ENCODE results near the gene PTPRK. TPM values are rescaled to one million over a fixed set of nuclear protein-coding genes. Genes with fewer than 3 reads are reported as not detected.

PTPRK gene
- total RNA-seq, 2 experiments from 2014 or later = 2.8 to 5.0 TPM

GRCh38 chr6:128149796-128150195 is 370.6 kb downstream of the PTPRK start:
- Mint-ChIP-seq H3K36me3 (peaks cover 2% of the 10 kb centered on the region), H3K4me1 (peaks cover 1% of the 10 kb centered on the region), H3K27me3 (peaks cover 2% of the 10 kb centered on the region), H3K4me3 (no peak overlapping the region), H3K9me3 (no peaks in the 10 kb centered on the region), H3K27ac (no peak overlapping the region)
- no peak for DNase-seq
- POLR2A ChIA-PET = no interaction called here
- no peak for ATAC-seq (ENCODE audit: low read depth)

DNA sequence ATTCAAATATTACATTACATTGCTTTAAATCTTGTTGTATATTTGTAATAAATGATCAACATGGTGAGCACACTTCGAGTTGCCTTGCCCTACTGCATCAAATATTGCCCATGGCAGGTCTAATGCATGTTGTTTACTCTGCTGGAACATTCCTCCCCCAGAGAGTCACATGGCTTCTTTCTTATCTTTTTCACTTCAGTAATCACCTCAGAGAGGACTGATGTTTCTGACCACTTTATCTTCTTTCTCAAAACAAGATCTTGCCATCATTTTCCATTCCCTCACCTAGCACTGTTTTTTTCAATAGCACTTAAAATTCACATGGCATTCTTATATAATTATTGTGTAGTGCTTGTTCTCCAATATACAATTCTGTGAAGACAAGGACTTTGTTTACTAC is 376.1 kb downstream of the PTPRK start:
- H3K9me3 Mint-ChIP-seq = peaks cover 1% of the 10 kb centered on the region

GRCh38 chr6:128141932-128142331 is 378.5 kb downstream of the PTPRK start:
- POLR2A ChIA-PET = interaction anchor here (0.6 kb wide), 1 partner anchor 207 kb away, joined by 3 read pairs; no protein-coding TSS in a partner anchor
- Mint-ChIP-seq H3K9me3 (peaks cover 1% of the 10 kb centered on the region), H3K27me3 (peaks cover 2% of the 10 kb centered on the region), H3K36me3 (peaks cover 6% of the 10 kb centered on the region), H3K27ac (no peak overlapping the region), H3K4me1 (no peaks in the 10 kb centered on the region), H3K4me3 (no peak overlapping the region)
- no peak for DNase-seq
- ATAC-seq (ENCODE audit: low read depth) = no peak

More for the DNA sequence above, 376.1 kb downstream of the PTPRK start:
- ATAC-seq (ENCODE audit: low read depth) (no peak), DNase-seq (no peak)
- POLR2A ChIA-PET = no interaction called here
- H3K27ac Mint-ChIP-seq = no peak overlapping the region
- peaks cover 1% of the 10 kb centered on the region for H3K4me1 Mint-ChIP-seq
- H3K4me3 Mint-ChIP-seq = no peak overlapping the region
- H3K27me3 Mint-ChIP-seq = peaks cover 2% of the 10 kb centered on the region
- H3K36me3 Mint-ChIP-seq = peaks cover 5% of the 10 kb centered on the region

DNA sequence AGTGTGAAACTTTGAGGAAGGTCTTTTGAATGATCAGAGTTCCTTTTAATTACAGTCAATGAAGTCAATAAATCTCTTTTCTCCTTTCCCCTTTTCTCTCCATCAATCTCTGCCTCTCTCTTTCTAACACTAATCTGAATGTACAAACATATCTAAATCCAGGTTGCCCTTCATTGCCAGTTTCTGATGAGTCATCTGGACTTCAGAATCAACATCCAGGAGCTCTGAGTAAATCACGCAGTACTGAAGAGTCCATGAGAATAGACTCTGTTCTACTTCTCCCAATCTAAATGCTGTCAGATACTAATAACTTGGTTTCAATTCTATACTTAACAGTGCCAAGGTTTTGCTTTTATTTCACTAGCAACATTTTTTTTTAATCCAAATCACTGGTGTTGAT is 380.9 kb downstream of the PTPRK start:
- H3K4me3 Mint-ChIP-seq = no peak overlapping the region
- H3K27me3 Mint-ChIP-seq = peaks cover 2% of the 10 kb centered on the region
- H3K27ac Mint-ChIP-seq = no peak overlapping the region
- H3K36me3 Mint-ChIP-seq = peaks cover 10% of the 10 kb centered on the region
- ATAC-seq (ENCODE audit: low read depth) (no peak), DNase-seq (no peak)
- peaks cover 3% of the 10 kb centered on the region for H3K4me1 Mint-ChIP-seq
- peaks cover 5% of the 10 kb centered on the region for H3K9me3 Mint-ChIP-seq
- POLR2A ChIA-PET = no interaction called here

GRCh38 chr6:128138694-128139093 is 381.7 kb downstream of the PTPRK start:
- ATAC-seq (ENCODE audit: low read depth) (no peak), DNase-seq (no peak)
- POLR2A ChIA-PET = no interaction called here

DNA sequence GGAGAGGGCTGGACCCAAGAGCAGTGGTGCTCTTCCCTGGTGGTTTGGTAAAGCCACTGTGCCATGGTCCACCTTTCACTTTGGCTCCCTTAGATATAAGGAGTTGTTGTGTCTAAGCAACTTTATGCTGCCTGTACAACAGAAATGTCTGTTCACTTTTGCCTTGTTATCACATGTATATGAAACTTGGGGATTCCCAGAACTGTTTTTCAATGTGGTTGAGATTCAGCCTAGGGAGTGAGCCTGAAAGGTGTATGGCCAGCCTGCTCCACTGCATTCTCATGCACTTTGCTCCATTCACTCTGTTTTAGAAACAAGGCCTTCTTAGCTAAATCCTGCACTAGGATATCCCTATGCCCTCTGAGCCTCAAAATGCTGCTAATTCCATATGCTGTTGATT is 385.1 kb downstream of the PTPRK start:
- no peak for ATAC-seq (ENCODE audit: low read depth)

More at GRCh38 chr6:128138694-128139093, 381.7 kb downstream of the PTPRK start:
- Mint-ChIP-seq H3K27ac (no peak overlapping the region), H3K4me1 (peaks cover 3% of the 10 kb centered on the region), H3K36me3 (peaks cover 10% of the 10 kb centered on the region), H3K27me3 (peaks cover 2% of the 10 kb centered on the region), H3K4me3 (no peak overlapping the region), H3K9me3 (peaks cover 5% of the 10 kb centered on the region)

GRCh38 chr6:128131566-128131965 is 388.8 kb downstream of the PTPRK start:
- Mint-ChIP-seq H3K4me1 (peaks cover 3% of the 10 kb centered on the region), H3K36me3 (peaks cover 7% of the 10 kb centered on the region), H3K27ac (no peak overlapping the region), H3K27me3 (no peaks in the 10 kb centered on the region), H3K9me3 (peaks cover 6% of the 10 kb centered on the region), H3K4me3 (no peak overlapping the region)
- ATAC-seq (ENCODE audit: low read depth) (no peak), DNase-seq (no peak)
- POLR2A ChIA-PET = no interaction called here

More for the DNA sequence above, 385.1 kb downstream of the PTPRK start:
- Mint-ChIP-seq H3K27ac (no peak overlapping the region), H3K27me3 (no peaks in the 10 kb centered on the region), H3K4me3 (no peak overlapping the region), H3K9me3 (peaks cover 3% of the 10 kb centered on the region), H3K4me1 (peaks cover 3% of the 10 kb centered on the region), H3K36me3 (peaks cover 7% of the 10 kb centered on the region)
- POLR2A ChIA-PET = no interaction called here
- DNase-seq = no peak

DNA sequence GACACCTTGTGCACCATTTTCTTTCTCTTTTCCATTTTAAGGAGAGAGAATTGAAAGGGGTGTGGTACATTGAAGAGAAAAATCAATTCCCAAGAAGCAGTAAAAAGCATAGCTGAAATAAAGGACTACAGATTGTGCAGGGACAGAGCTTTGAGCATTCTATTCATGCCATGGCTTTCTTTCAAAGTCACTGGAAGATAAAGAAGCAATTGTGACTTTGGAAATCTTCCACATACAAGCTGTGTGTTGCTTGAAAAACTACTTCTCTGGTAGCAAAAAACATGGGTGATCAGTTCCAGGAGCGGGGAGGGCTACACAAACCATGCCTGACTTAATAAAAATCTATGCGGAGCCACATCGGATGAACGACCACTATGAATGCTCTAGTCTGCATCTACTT is 389.4 kb downstream of the PTPRK start:
- Mint-ChIP-seq H3K4me1 (peaks cover 3% of the 10 kb centered on the region), H3K4me3 (no peak overlapping the region), H3K36me3 (peaks cover 10% of the 10 kb centered on the region), H3K27me3 (no peaks in the 10 kb centered on the region), H3K9me3 (peaks cover 8% of the 10 kb centered on the region), H3K27ac (no peak overlapping the region)
- no peak for ATAC-seq (ENCODE audit: low read depth)
- DNase-seq = no peak
- POLR2A ChIA-PET = no interaction called here

GRCh38 chr6:128129679-128130078 is 390.7 kb downstream of the PTPRK start:
- DNase-seq (no peak), ATAC-seq (ENCODE audit: low read depth) (no peak)
- H3K27me3 Mint-ChIP-seq = no peaks in the 10 kb centered on the region
- H3K4me1 Mint-ChIP-seq = peaks cover 3% of the 10 kb centered on the region
- no peak overlapping the region for H3K4me3 Mint-ChIP-seq
- peaks cover 13% of the 10 kb centered on the region for H3K36me3 Mint-ChIP-seq
- H3K27ac Mint-ChIP-seq = no peak overlapping the region
- POLR2A ChIA-PET = no interaction called here
- H3K9me3 Mint-ChIP-seq = peaks cover 8% of the 10 kb centered on the region

- Mint-ChIP-seq H3K9me3 (peaks cover 8% of the 10 kb centered on the region), H3K27me3 (no peaks in the 10 kb centered on the region), H3K36me3 (peaks cover 13% of the 10 kb centered on the region), H3K27ac (no peak overlapping the region), H3K4me3 (no peak overlapping the region), H3K4me1 (peaks cover 4% of the 10 kb centered on the region)
- no peak for DNase-seq
- ATAC-seq (ENCODE audit: low read depth) = no peak
- POLR2A ChIA-PET = no interaction called here
Observed at GRCh38 chr6:128127650-128128049, 392.7 kb downstream of the PTPRK start.

- DNase-seq (no peak), ATAC-seq (ENCODE audit: low read depth) (no peak)
- no peak overlapping the region for H3K4me3 Mint-ChIP-seq
- H3K4me1 Mint-ChIP-seq = peaks cover 8% of the 10 kb centered on the region
- POLR2A ChIA-PET = no interaction called here
- H3K36me3 Mint-ChIP-seq = peaks cover 11% of the 10 kb centered on the region
- no peaks in the 10 kb centered on the region for H3K27me3 Mint-ChIP-seq
- no peak overlapping the region for H3K27ac Mint-ChIP-seq
- H3K9me3 Mint-ChIP-seq = peaks cover 8% of the 10 kb centered on the region
Observed at GRCh38 chr6:128124713-128125112, 395.7 kb downstream of the PTPRK start.

DNA sequence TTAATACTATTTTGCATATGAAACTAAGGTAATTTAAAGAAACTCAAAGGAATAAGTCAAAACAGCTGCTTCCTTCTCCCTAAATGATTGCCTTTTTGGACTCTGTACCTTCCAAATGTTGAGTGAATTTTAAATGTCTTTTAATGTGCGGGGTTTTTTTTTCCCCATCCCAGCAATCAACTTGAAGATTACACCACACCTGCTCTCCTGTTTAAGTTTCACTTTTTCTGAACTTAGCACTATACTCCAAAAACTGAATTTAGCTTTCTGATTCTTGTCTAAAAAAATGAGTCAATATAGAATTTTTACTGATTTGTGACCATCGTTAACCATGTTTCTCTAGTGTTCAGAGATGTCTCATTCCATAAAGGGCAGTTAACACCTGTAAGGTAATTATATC is 398.8 kb downstream of the PTPRK start:
- no peak overlapping the region for H3K27ac Mint-ChIP-seq
- no peaks in the 10 kb centered on the region for H3K27me3 Mint-ChIP-seq
- peaks cover 8% of the 10 kb centered on the region for H3K4me1 Mint-ChIP-seq
- H3K4me3 Mint-ChIP-seq = no peak overlapping the region
- H3K9me3 Mint-ChIP-seq = peaks cover 6% of the 10 kb centered on the region
- H3K36me3 Mint-ChIP-seq = peaks cover 9% of the 10 kb centered on the region
- DNase-seq (no peak), ATAC-seq (ENCODE audit: low read depth) (no peak)
- POLR2A ChIA-PET = interaction anchor here (1.0 kb wide), 1 partner anchor 253 kb away, joined by 3 read pairs; no protein-coding TSS in a partner anchor

GRCh38 chr6:128121190-128121589 is 399.2 kb downstream of the PTPRK start:
- POLR2A ChIA-PET = interaction anchor here (1.0 kb wide), 1 partner anchor 252 kb away, joined by 3 read pairs; no protein-coding TSS in a partner anchor
- H3K27ac Mint-ChIP-seq = no peak overlapping the region
- ATAC-seq (ENCODE audit: low read depth) = no peak

DNA sequence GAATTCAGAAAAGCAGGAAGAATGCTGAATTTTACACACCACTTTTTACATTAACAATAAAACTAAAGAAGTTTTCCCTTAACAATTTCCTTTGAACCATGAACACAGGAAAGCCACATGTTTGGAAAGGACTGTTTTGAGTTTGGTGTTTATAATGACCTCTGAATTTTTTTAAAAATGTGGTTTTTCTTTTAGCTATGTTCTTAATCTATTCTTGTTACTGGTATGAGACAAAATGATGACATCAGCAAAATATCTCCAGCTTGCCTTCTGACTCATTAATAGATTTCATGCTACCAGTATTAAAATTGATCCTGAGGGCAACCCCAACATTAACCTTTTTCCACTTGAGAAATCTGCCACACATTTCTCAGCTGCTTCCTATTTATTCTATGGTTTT is 402.0 kb downstream of the PTPRK start:
- no peak for ATAC-seq (ENCODE audit: low read depth)
- Mint-ChIP-seq H3K36me3 (peaks cover 5% of the 10 kb centered on the region), H3K4me3 (no peak overlapping the region), H3K9me3 (peaks cover 2% of the 10 kb centered on the region), H3K27ac (no peak overlapping the region), H3K4me1 (peaks cover 4% of the 10 kb centered on the region), H3K27me3 (no peaks in the 10 kb centered on the region)
- POLR2A ChIA-PET = no interaction called here
- no peak for DNase-seq

More at GRCh38 chr6:128121190-128121589, 399.2 kb downstream of the PTPRK start:
- no peaks in the 10 kb centered on the region for H3K27me3 Mint-ChIP-seq
- H3K36me3 Mint-ChIP-seq = peaks cover 7% of the 10 kb centered on the region
- DNase-seq = no peak
- H3K9me3 Mint-ChIP-seq = peaks cover 4% of the 10 kb centered on the region
- peaks cover 8% of the 10 kb centered on the region for H3K4me1 Mint-ChIP-seq
- H3K4me3 Mint-ChIP-seq = no peak overlapping the region

- no peak overlapping the region for H3K4me3 Mint-ChIP-seq
- no peak overlapping the region for H3K27ac Mint-ChIP-seq
- POLR2A ChIA-PET = no interaction called here
- peaks cover 6% of the 10 kb centered on the region for H3K4me1 Mint-ChIP-seq
- H3K27me3 Mint-ChIP-seq = no peaks in the 10 kb centered on the region
- DNase-seq (no peak), ATAC-seq (ENCODE audit: low read depth) (no peak)
- peaks cover 5% of the 10 kb centered on the region for H3K36me3 Mint-ChIP-seq
- peaks cover 2% of the 10 kb centered on the region for H3K9me3 Mint-ChIP-seq
Observed at GRCh38 chr6:128117916-128118315, 402.5 kb downstream of the PTPRK start.
